ENCODE results near the gene SCIMP. TPM values are rescaled to one million over a fixed set of nuclear protein-coding genes. Genes with fewer than 3 reads are reported as not detected.

Gene SCIMP
- polyA plus RNA-seq, 1 of the 3 experiments (the other 2 are of a cell fraction): not detected

- no peak for TF ChIP-seq REST (IDR thresholded peaks at IDR 0.05; ENCODE audit: low read depth, low read length)
- TF ChIP-seq FOXM1 (IDR thresholded peaks at IDR 0.05; ENCODE audit: low read depth): no peak
- TF ChIP-seq USF1 (IDR thresholded peaks at IDR 0.05; ENCODE audit: borderline replicate concordance, low read depth): no peak
- no peak for TF ChIP-seq RAD21 (IDR thresholded peaks at IDR 0.05; ENCODE audit: low read length)
- TF ChIP-seq GATA2 (CRISPR knock-in tag; IDR thresholded peaks at IDR 0.05): no peak
- TF ChIP-seq TAF1 (IDR thresholded peaks at IDR 0.05; ENCODE audit: borderline replicate concordance, low read depth, low read length): no peak
Observed at GRCh38 chr17:5184288-5184687, 50.4 kb downstream of the SCIMP start (continued).

- POLR2A ChIA-PET: no interaction called here
- Histone ChIP-seq H3K79me2 (ENCODE audit: insufficient read depth) (no peaks in the 10 kb centered on the region), H3K36me3 (replicated peaks in 1 of 2; ENCODE audit: control insufficient read depth in 1 of 2, insufficient read depth in 2 of 2, low read length in 1 of 2) (peaks cover 16 to 54% of the 10 kb centered on the region in 2 experiments), H3K9me2 (no peaks in the 10 kb centered on the region), H3K9ac (no peak overlapping the region), H3K4me1 (ENCODE audit: control insufficient read depth in 1 of 2, insufficient read depth in 2 of 2, low read depth in 1 of 2, low read length in 1 of 2) (no peaks in the 10 kb centered on the region), H3K4me3 (ENCODE audit: low read depth in 2 of 2, low read length in 1 of 2) (peak overlapping the region in 1 of 2 experiments; percentile 6; a peak in 1 of 4 replicates), H3K27me3 (ENCODE audit: insufficient read depth) (no peaks in the 10 kb centered on the region), H3K4me2 (no peak overlapping the region), H3K9me3 (peaks cover 67% of the 10 kb centered on the region), H3K27ac (ENCODE audit: low read depth in 2 of 2, low read length in 1 of 2) (no peak overlapping the region), H4K20me1 (ENCODE audit: insufficient read depth) (no peaks in the 10 kb centered on the region), H3F3A (replicated peaks; ENCODE audit: insufficient read depth) (peaks cover 29% of the 10 kb centered on the region), H2AFZ (ENCODE audit: low read depth) (no peak overlapping the region)
- CTCF ChIA-PET: interaction anchor here (2.5 kb wide), 1 partner anchor 8 kb away, joined by 15 read pairs; the partner anchor contains the start of gene ZNF594
- no peak for DNase-seq
- TF ChIP-seq ZBTB33 (IDR thresholded peaks at IDR 0.05; ENCODE audit: borderline replicate concordance, low read depth) (no peak), RAD21 (IDR thresholded peaks at IDR 0.05; ENCODE audit: low read length) (no peak), FOSL2 (IDR thresholded peaks at IDR 0.05; ENCODE audit: borderline replicate concordance, low read depth) (no peak), CTCF (IDR thresholded peaks at IDR 0.05) (no peak), USF2 (IDR thresholded peaks at IDR 0.05; ENCODE audit: borderline replicate concordance, low read depth, low read length) (no peak), ELF1 (IDR thresholded peaks at IDR 0.05) (no peak)
Observed at GRCh38 chr17:5183410-5183793, 51.3 kb downstream of the SCIMP start.
